Endodermal cell (in vitro differentiated cells): ENCODE measurements around the gene TBCD. TPM values are rescaled to one million over a fixed set of nuclear protein-coding genes. Genes with fewer than 3 reads are reported as not detected.

Source experiments
- DNase-seq: peaks from one replicate; pipeline ENCODE4 v3.0.0-alpha.2; 2017
- H3K27ac ChIP-seq: 2 replicates; pipeline ENCODE4 v1.5.1; 2013; ENCODE audit warnings: mild to moderate bottlenecking, low read depth, low read length, moderate library complexity
- H3K27me3 ChIP-seq: 2 replicates; pipeline ENCODE4 v1.6.1; 2013; ENCODE audit warnings: mild to moderate bottlenecking, low read length, moderate library complexity; ENCODE audit not compliant: insufficient read depth, control insufficient read depth, poor library complexity, severe bottlenecking
- H3K36me3 ChIP-seq: 2 replicates; pipeline ENCODE4 v1.7.0; 2013; ENCODE audit warnings: mild to moderate bottlenecking, low read length, moderate library complexity; ENCODE audit not compliant: control insufficient read depth, insufficient read depth
- H3K4me1 ChIP-seq: one replicate; pipeline ENCODE4 v1.7.0; 2013; ENCODE audit warnings: low read length; ENCODE audit not compliant: control insufficient read depth, insufficient read depth
- H3K4me3 ChIP-seq: 2 replicates; pipeline ENCODE4 v1.5.1; 2013; ENCODE audit warnings: mild to moderate bottlenecking, low read length, moderate library complexity
- H3K9ac ChIP-seq: 2 replicates; pipeline ENCODE4 v1.6.1; 2013; ENCODE audit warnings: mild to moderate bottlenecking, low read length, moderate library complexity; ENCODE audit not compliant: poor library complexity, severe bottlenecking; ENCODE audit errors: extremely low read depth
- H3K9me3 ChIP-seq: 2 replicates; pipeline ENCODE4 v1.6.1; 2013; ENCODE audit warnings: mild to moderate bottlenecking, low read length, moderate library complexity; ENCODE audit not compliant: control insufficient read depth
- H3K27ac Mint-ChIP-seq: 2 replicates; pipeline ENCODE4 v1.8.0; 2020; ENCODE audit warnings: mixed read lengths
- H3K27me3 Mint-ChIP-seq: 2 replicates; pipeline ENCODE4 v1.8.0; 2021; ENCODE audit warnings: mild to moderate bottlenecking, mixed read lengths; ENCODE audit not compliant: insufficient read depth
- H3K36me3 Mint-ChIP-seq: 2 replicates; pipeline ENCODE4 v1.8.0; 2020; ENCODE audit warnings: low read depth, mixed read lengths
- H3K4me1 Mint-ChIP-seq: 2 replicates; pipeline ENCODE4 v1.8.0; 2020; ENCODE audit warnings: mixed read lengths
- H3K4me3 Mint-ChIP-seq: 2 replicates; pipeline ENCODE4 v1.8.0; 2020; ENCODE audit warnings: mild to moderate bottlenecking, moderate library complexity, mixed read lengths
- H3K9me3 Mint-ChIP-seq: 2 replicates; pipeline ENCODE4 v1.8.0; 2020; ENCODE audit warnings: mild to moderate bottlenecking, mixed read lengths
- WGBS, 2 experiments: methylation state at CpG; one replicate each; pipeline versions ENCODE4 v1.1.5 to v1.1.7; 2013; ENCODE audit warnings: missing lambda C conversion rate in 2 of 2, mixed read lengths in 1 of 2; ENCODE audit not compliant: insufficient coverage in 1 of 2, insufficient read length in 1 of 2; 5-methylcytosine and 5-hydroxymethylcytosine counted together
- total RNA-seq, 2 donors: library from RNA; stranded (reverse); fragmentation: NEBNext Ultra II Directional in 1 of 2; extraction: Animal tissue kit (Norgen Biotek cat#: 25700) in 1 of 2; gene quantifications; 2 replicates in 1 of 2; 3 replicates in 1 of 2; pipeline ENCODE4 v1.2.1, GENCODE V29; 2021
- TF ChIP-seq, protein P1 (sequence below): fragments of 200-600 bp; sonication (generic); conservative IDR thresholded peaks from 2 replicates; pipeline ENCODE4 v1.5.0; 2021; ENCODE audit warnings: antibody characterized with exemption, mild to moderate bottlenecking

TBCD gene
- total RNA-seq, 2 donors from 2014 or later, result 107 TPM

DNA sequence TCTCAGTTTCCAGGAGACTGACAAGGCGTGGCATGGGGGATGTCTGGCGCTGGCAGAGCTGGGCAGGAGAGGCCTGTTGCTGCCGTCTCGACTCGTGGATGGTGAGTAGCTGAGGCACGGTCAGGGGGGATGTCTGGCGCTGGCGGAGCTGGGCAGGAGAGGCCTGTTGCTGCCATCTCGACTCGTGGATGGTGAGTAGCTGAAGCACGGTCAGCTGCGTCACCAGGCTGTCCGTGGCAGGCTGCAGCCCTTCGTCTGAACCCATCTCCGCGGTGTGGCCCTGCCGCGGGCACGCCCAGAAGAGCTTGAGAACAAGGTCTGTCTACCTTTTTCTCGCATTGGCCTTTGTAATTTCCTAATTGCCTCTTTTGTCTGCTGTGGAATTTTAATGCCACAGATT is 63.0 kb downstream of the TBCD start:
- H3K27ac Mint-ChIP-seq, result no peak overlapping the region
- WGBS, 2 experiments, result 96 to 98% methylated on average over 20 of the region's 20 CpGs
- peaks cover 73% of the 10 kb centered on the region for H3K36me3 Mint-ChIP-seq

DNA sequence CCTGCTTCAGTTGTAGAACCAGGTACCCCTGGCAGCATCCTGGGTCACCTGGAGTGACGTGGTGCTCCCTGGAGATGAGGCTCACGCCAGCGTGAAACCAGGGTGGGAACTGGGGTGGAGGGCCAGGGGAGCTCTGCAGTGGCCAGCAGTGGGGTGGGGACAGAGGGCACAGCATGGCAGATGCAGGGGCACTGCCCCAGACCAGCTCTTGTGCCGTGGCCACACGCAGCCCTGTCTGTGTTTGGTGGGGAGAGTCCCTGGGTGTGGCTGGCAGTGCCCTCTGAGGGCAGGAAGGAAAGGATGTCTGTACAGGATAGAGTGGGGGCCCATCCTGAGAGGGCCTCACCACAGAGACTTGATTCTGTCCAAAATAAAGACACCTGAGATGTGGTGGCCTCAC is 63.5 kb downstream of the TBCD start:
- H3K4me1 Mint-ChIP-seq, result no peaks in the 10 kb centered on the region
- WGBS, 2 experiments, result 98 to 100% methylated on average over 1 to 5 of the region's 5 CpGs
- no peaks in the 10 kb centered on the region for H3K27me3 Mint-ChIP-seq

More for the DNA sequence above, 63.0 kb downstream of the TBCD start:
- TF ChIP-seq, protein P1, sequence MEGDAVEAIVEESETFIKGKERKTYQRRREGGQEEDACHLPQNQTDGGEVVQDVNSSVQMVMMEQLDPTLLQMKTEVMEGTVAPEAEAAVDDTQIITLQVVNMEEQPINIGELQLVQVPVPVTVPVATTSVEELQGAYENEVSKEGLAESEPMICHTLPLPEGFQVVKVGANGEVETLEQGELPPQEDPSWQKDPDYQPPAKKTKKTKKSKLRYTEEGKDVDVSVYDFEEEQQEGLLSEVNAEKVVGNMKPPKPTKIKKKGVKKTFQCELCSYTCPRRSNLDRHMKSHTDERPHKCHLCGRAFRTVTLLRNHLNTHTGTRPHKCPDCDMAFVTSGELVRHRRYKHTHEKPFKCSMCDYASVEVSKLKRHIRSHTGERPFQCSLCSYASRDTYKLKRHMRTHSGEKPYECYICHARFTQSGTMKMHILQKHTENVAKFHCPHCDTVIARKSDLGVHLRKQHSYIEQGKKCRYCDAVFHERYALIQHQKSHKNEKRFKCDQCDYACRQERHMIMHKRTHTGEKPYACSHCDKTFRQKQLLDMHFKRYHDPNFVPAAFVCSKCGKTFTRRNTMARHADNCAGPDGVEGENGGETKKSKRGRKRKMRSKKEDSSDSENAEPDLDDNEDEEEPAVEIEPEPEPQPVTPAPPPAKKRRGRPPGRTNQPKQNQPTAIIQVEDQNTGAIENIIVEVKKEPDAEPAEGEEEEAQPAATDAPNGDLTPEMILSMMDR, result no peak
- Histone ChIP-seq H3K36me3 (peaks cover 49% of the 10 kb centered on the region), H3K27me3 (no peaks in the 10 kb centered on the region), H3K4me1 (no peaks in the 10 kb centered on the region), H3K9ac (no peak overlapping the region), H3K9me3 (peaks cover 9% of the 10 kb centered on the region), H3K27ac (no peak overlapping the region), H3K4me3 (no peak overlapping the region)
- no peak for DNase-seq
- H3K4me3 Mint-ChIP-seq, result no peak overlapping the region
- no peaks in the 10 kb centered on the region for H3K4me1 Mint-ChIP-seq
- no peaks in the 10 kb centered on the region for H3K27me3 Mint-ChIP-seq
- H3K9me3 Mint-ChIP-seq, result peaks cover 11% of the 10 kb centered on the region

DNA sequence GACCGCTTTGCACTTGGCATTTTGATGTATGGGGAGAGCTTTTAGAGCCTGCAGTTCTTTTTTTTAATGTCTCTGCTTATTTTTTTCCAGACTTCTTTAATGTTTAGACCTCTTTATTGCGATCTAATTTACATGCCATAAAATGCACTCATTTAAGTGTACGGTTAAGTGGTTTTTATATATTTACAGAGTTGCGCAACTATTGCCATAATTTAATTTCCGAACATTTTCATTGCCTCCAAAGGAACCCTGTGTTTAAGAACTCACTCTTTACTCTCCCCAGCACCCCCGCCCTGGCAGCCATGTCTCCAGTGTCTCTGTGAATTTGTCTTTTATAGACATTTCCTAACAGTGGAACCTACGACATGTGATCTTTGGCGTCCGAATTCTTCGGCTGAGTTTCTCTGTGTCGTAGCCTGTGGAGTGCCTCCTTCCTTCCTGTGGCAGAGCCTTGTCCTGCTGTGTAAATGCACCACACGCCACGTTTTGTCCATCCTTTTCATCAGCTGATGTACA is 64.0 kb downstream of the TBCD start:
- peaks cover 19% of the 10 kb centered on the region for H3K9me3 Mint-ChIP-seq
- Histone ChIP-seq H3K4me3 (no peak overlapping the region), H3K27ac (no peak overlapping the region), H3K9me3 (peaks cover 18% of the 10 kb centered on the region), H3K9ac (no peak overlapping the region), H3K27me3 (no peaks in the 10 kb centered on the region), H3K4me1 (no peaks in the 10 kb centered on the region), H3K36me3 (peaks cover 53% of the 10 kb centered on the region)
- peaks cover 76% of the 10 kb centered on the region for H3K36me3 Mint-ChIP-seq
- H3K4me1 Mint-ChIP-seq, result no peaks in the 10 kb centered on the region
- H3K27ac Mint-ChIP-seq, result no peak overlapping the region
- H3K27me3 Mint-ChIP-seq, result no peaks in the 10 kb centered on the region
- no peak for DNase-seq
- no peak overlapping the region for H3K4me3 Mint-ChIP-seq
- WGBS, 2 experiments, result 94 to 96% methylated on average over 13 of the region's 13 CpGs
- TF ChIP-seq, protein P1, result no peak

More for the DNA sequence above, 63.5 kb downstream of the TBCD start:
- Mint-ChIP-seq H3K27ac (no peak overlapping the region), H3K9me3 (peaks cover 16% of the 10 kb centered on the region), H3K4me3 (no peak overlapping the region), H3K36me3 (peaks cover 75% of the 10 kb centered on the region)
- no peak overlapping the region for H3K27ac ChIP-seq
- TF ChIP-seq, protein P1, result no peak
- no peak overlapping the region for H3K9ac ChIP-seq
- no peaks in the 10 kb centered on the region for H3K27me3 ChIP-seq
- no peak for DNase-seq
- H3K9me3 ChIP-seq, result peaks cover 13% of the 10 kb centered on the region
- no peaks in the 10 kb centered on the region for H3K4me1 ChIP-seq
- H3K36me3 ChIP-seq, result peaks cover 53% of the 10 kb centered on the region
- no peak overlapping the region for H3K4me3 ChIP-seq
